HPDE6-E6E7 (cell line): ENCODE measurements around the gene SPOCD1.

Experiments used
- DNase-seq: peaks from one replicate; pipeline ENCODE4 v3.0.0; 2011; ENCODE audit warnings: missing footprints; ENCODE audit errors: extremely low spot score

SPOCD1 gene

DNA sequence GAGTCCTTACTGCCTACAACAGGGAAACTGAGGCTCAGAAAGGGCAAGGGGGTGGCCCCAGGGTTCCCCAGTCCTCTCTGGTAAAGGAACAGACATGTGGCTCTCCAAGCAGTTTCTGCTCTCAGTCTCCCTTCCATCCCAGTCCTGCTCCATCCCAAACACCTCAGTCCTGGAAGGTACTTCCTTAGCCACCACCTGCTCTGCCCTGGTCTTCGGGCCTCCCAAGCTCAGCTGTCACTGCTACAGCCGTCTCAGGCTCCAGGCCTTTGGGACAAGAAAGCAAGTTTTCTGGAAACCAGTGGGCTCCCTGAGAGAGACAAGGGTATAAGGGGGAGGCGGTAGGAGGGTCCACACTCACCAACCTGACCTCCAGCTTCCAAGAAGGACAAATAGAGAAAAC, 28.6 kb downstream of the SPOCD1 start:
- DNase-seq = no peak

DNA sequence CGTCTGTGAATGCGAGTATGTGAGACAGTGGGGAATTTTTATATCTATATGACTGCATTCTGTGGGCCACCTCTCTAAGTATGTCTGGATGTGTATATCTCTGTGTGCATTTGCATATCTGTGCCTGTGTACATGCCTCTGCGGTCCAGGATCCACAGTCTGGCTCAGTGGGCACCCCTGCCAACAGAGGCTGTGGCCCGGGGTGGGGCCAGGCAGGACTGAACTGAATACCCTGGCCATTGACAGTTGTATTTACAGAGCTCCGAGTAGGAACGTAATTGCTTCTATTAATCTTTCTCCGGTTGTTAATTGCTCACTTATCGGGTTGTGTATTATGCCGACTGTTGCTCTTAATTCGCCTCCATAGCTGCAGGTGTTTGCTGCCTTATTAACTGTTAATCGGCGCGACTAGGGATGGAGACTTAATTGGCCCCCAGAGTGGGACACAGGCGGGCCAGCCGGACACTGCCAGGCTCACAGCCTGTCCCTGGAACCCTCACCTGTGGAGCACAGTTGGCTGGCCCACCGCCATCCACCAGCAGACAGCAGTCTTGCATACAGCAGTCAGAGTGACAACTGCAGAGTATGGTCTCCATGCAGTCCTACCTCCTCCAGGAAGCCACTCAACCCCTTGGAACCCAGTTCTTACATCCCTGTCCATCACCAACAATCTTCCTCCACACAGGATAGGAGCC, 29.3 kb downstream of the SPOCD1 start:
- no peak for DNase-seq

DNA sequence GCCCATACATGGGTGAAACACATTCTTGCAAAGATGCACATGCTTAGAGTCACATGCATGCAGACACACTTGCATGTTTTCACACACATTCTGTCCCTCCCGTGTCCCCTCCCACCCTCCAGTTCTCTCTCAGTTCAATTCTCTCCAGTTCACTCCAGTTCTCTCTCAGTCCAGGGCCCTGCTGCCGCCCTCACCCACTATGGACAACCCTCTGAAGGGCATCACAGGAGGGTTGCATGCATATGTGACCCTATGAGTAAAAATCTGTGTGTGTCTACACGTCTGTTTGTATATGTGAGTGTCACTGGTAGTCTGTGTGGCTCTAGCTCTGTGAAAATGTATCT, 29.9 kb downstream of the SPOCD1 start:
- no peak for DNase-seq

DNA sequence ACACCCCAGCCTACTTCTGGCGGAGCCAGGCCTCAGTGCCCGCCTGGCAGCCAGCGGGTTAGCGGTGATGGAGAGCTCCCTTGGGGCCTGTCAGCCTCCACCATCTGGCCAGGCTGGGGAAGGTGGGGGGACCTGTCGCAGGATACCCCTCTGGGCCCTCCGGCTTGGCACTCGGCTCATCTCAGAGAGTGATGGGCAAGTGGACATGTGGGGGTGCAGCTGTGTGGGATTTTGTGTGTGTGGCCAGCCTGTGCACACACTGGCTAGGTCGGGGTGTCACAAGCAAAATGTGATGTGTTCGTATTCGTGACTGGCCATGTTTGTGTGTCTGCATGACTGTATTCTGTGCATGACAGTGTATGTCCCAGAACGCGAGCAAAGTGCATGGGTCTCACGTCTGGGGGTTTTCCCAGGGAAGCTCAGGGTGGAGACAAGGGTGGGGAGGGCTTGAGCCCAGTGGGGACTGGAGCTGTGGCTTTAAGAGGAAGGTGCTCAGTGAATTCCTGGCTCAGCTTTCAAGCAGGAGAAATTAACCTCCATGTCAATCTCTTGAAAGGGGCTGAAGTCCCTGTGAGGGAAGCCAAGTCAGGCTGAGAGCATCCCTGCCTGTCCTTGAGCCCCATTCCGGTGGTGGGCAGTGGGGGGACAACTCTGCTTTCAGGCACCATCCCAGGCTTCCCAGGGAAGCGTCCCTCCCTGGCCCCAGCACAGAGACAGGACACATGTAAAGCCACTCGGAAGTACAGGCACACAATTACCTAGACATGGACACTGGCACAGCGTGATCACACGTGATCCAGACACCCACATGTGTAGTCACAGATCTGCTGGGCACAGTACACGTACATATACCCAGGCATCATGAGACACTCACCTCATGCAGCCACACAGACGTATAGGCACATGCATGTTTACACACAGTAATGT, 30.5 kb downstream of the SPOCD1 start:
- no peak for DNase-seq

DNA sequence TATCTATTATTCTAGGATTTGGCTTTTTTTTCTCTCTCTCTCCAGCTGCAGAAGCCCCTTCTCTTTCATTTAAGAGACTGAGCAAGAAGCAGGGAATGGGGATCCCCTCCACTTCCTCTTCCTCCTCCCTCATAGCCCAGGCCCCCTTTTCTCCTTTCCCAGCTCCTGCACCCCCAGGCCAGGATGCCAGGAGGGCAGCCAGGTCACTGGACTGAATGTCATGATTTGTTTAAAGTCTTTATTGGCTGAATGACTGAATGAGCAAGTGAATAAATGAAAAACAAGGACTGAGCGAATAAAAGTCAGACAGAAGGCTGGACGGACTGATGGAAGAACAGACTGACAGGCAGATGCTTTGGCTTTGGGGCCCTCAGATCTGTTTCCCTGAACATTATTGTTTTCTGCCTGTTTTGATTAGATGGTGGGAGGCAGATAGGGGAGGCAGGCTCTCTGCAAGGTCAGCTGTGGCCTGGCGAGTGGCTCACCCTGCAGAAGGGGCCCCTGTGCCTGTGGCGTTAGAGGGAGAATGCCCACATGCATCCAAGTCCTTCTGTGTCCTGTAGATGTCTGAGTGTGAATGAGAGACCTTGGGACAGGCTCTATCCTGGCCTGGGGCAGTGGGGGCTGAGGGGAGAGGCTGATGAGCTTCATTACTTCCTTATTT, 31.3 kb downstream of the SPOCD1 start:
- no peak for DNase-seq

DNA sequence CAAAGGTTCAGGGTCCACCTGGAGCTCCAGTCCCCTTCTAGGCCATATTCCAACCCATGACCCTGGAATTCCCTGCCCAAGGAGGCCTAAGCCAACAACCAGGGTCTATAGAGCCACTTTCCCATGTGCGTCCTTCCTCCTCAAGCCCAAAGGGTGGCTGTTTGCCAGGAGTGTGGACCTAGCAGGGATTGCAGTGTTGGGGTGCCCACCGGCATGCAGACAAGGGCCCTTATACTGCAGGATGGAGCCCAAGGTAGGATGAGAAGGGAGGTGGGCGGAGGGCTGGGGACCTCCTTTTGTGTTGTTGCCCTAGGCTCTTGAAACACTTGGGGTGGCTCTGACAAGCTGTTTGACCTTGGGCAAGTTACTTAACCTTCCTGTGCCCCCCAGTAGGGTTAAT, 32.0 kb downstream of the SPOCD1 start:
- DNase-seq = no peak

DNA sequence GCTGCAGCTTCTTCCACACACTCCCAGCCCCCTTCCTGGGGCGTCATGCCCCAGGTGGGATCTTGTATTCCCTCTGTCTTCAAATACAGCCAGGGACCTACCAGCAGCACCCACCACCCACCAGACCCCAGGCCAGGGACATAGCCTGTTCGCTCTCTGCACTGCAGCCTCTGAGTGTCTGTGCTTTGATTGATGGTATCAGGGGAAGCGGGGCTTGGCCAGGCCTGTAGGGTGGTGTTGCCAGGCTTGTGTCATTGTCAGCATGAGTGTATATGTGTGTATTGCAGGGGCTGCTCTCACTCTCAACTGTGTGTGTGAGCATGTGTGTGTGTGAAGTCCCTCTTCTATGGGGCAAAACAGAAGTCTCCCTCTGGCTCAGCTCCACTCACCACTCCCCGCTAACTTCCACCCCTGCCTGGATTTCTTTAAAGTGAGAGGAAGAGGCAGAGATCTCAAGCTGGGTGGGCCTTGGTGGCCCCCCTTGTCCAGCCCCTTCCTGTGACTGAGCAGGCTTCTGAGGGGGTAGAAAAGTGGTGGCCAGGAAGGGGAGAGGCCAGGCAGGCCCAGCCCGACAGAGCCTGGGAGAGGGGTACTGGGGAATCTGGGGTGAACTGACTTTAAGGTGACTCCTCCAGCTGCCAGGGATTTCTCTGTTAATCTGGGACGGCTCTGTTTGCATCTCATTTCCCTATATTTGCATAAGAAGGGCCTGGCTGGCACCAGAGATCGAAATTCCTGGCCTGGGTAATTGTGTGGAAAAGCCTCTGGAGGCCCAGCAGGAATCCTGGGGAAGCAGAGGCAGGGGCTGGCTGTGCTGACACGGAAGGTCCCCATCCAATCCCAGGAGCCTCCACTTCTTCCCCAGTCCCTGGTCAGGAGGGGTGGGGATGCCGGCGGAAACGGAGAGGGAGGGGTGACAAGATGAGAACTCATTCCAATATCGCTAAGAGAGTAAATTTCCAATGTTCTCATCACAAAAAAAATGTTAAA, 33.1 kb downstream of the SPOCD1 start:
- no peak for DNase-seq

DNA sequence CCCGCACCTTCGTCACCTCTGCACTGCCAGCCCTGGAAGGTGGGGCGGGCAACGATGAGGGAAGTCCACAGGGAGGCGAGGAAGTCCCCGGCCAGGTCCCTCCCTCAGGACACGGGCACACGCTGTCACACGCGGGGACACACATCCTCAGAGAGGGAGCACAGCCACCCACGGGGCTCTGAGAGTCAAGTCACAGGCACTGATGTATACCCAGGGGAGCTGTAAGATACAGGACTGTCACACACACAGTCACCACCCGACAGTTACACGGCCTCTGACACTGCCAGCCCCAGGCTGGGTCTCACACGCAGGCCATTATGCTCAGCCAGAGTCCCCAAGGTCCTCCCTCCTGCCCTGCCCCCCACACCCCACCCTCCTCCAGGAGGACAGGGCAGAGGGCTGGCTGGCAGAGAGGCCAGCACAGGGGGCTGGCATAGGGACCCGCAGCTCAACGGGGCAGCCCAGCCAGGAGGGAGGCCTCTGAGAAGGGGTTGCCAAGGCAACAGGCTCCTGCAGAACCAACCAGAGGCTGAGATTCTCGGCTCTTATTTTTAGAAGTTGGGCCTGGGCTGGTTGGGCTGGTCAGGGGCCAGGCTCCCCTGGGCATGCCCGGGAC, 34.0 kb downstream of the SPOCD1 start:
- no peak for DNase-seq

DNA sequence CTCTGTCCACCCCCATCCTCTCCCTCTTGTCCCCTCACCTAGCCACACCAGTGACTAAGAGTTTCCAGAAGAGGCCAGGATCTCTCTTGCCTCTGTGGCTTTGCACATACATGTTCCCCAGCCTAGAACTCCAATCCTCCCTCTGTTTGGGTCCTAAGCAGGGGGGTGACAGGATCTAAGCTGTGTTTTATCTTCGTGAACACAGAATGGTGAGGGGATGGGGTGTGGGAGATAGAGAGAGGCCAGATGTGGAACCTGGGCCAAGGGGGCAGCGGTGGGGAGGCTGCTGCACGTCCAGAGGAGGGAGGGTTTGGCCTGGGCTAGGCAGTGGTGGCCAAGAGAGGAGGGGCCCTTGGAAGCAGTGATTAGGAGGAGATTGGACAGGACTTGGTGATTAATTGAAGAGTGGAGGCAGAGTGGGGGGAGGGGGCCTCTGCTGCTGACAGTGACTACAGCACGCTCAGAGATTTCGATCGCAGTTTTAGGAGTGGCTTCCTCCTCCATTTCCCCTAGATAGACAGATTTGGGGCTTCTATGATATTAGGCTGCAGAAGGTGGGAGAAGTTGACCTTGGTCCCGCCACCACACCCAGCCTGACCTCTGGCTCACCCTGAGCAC, 34.6 kb downstream of the SPOCD1 start:
- no peak for DNase-seq

DNA sequence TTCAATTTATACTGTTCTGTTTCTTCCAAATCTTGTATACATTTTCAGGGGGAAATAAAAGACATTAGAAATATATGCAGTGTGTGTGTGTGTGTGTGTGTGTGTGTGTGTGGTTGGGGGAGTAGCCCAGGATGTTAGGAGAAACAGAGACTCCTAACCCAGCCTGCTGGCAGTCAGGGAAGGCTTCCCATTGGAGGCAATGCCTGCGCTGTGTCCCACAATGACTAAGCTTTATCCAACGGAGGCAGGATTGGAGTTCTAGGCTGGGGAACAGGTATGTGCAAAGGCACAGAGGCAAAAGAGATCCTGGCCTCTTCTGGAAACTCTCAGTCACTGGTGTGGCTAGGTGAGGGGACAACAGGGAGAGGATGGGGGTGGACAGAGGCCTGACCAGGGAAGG, 35.2 kb downstream of the SPOCD1 start:
- DNase-seq = no peak

DNA sequence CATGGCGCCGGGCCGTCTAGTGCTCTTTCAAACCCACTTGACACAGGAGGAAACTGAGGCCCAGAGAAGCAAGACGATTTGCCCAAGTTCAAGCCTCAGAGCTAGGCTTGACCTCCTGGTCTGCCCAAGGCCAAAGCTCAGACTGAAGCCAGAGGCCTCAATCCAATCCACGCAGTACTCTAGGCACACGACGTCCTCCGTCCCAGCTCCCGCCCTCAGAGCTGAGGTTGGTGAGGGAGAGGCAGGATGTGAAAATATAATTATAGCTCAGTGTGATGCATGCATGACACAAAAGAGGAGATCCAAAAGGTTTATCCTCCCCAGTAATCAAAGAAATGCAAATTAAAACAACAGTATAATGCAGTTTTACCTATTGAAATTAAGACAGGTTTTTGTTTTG, 36.1 kb downstream of the SPOCD1 start:
- DNase-seq = no peak

DNA sequence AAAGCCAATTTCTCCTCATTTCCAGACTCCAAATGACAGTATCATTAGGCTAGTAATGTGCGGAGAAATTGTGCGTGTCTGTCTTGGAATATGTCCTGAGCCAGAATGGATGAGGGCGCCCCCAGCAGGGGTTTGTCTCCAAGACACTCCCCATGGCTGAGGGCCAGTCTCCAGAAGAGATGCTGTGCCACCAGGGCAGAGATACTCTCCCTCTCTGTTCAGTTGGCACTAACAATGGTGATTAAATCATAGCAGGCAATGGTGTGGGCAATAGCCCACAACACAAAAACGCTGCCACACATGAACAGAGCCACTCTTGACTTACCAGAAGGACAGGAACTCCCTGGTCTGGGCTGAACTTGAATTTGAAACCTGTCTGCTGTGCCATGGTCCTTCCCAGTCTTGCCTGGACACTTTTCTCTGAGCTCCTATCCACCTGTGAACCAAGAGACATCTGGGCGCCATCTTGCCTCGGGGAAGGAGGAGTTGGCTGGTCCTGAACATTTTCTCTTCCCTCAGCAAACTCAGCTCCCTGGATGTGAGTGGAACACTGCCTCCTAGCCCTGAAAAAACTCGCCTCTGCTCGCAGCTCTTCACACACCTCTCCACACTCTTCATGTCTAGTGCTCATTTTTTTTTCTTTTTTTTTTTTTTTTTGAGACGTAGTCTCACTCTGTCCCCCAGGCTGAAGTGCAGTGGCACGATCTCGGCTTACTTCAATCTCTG, 36.9 kb downstream of the SPOCD1 start:
- no peak for DNase-seq

DNA sequence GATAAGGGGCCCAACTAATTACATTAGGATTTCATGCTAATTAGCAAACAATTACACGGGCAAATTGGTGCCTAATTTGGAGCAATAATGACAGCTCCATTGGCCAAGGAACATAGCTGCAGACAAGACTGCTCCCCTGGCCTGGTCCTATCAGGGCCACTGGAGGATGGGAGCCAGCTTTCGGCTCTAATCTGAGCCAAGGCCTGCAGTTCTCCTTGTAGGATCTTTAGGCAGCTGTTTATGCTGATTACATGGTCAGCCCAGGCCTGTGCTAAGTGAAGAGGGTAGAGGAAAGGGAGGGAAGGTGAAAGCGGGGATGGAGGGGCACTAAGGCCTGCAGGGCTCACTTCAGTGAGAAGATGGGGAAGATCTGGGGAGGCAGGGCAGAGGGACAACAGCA, 39.3 kb downstream of the SPOCD1 start:
- no peak for DNase-seq

DNA sequence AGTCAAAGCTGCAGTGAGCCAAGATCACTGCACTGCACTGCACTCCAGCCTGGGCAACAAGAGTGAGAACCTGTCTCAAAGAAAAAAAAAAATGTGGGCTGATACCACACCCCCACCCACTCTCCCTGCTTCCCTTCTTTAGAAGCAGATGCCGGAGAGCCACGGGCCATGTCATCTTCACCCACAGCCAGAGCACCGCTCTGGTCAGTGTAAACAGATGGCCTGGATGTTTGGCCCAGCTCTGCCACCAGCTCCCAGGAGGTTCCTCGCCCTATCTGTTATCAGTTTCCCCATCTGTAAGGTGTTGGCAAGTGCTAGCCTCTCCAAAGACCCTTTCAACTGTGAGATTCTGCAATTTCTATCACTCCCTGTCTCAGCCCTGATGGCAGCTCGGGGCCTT, 39.8 kb downstream of the SPOCD1 start:
- no peak for DNase-seq

DNA sequence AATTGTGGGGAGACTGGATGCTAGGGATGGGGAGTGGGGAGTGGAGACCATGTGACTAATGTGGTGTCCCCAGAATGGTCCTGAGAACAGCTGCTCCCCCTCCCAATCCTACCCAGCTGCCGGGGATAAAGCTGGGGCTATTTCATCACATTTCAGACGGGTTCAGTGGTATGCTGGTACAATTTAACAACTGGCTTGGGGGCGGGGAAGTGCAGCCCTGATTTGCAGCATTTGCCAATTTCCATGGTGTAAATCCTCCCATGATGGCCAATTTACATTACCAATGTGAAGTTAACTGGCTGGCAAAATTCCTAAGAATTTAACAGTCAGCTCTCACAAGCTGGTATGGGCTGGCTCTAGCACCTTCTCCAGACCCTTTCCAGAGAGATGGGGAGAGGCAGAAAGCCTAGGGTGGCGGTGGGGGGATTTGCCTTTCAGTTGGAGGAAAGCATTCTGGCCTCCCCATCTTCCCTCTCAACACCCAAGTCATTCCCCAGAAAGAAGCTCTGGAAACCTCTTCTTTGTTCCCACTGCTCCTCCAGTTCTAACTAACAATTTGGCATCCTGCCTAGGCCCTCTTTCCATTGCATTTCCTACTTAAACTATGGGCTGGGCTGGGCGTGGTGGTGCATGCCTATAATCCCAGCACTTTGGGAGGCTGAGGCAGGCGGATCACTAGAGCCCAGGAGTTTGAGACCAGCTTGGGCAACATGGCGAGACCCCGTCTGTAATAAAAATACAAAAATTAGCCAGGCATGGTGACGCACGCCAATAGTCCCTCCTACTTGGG, 40.4 kb downstream of the SPOCD1 start:
- DNase-seq = no peak

DNA sequence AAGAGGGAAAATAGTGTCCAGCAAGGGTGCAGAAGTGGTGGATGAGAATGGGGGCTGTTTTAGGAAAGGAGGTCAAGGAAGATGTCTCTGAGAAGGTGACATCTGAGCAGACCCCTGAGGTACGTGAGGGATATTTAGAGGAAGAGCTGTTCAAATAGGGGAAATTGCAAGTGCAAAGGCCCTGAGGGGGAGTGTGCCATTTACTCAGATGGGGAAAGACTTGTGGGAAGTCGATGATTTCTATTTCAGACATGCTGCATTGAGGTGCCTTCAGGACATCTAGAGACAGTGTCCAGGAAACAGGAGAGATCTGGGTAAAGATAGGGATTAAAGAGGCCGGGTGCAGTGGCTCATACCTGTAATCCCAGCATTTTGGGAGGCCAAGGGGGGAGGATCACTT, 41.3 kb downstream of the SPOCD1 start:
- DNase-seq = no peak

DNA sequence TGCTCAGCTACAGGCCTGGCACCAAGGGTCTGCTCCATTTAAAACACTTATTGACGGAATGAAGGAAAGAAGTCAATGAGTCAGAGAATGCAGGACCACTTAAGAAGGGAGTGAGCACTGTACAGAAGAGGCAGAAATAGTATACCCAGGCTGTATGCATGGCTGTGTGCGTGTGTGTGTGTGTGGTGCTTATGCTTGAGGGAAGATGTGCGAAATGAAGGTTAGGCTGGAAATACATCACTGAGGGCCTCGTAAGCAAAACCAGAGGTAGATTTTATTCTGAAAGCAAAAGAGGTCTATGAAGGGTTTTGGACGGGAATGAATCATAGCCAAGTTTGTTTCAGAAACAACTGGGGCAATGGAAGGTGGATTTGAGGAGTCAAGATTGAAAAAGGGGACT, 42.0 kb downstream of the SPOCD1 start:
- DNase-seq = no peak

DNA sequence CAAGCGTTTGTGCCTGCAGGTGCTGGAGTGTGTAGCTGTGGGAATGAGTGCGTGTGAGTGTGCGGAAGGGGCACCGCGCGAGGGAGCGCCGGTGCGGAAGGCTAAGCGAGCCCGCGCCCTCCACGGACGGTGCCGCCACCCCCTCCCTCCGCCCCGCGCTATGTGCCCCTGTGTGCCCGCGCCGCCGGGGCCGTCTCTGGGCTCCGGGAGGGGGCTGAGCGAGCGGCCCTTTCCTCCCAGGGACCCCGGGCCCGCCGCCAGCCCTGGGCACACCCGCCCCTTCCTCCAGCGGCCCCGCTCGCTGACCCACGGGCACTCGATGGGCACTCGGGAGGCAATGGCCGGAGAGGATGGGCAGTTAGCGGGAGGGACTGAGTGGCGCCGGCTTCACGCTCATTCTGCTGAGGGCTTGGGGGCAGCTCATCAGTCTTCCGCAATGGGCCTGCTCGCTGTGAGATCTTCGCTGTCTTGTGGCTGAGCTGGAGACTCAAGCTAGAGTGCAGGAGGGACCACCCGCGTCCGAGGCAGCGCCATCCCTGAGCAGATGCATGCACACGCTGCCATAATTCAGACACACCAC, 43.1 kb downstream of the SPOCD1 start:
- DNase-seq = no peak
